ENCODE measurements around the gene STAT4.

STAT4 gene

GRCh38 chr2:191032588-191033429, 118.0 kb downstream of the STAT4 start:
- no peak overlapping the region for H3K4me3 ChIP-seq (ENCODE audit: low read depth, low read length)
- DNase-seq (ENCODE audit: low read depth) = no peak
- TF ChIP-seq, protein P1, sequence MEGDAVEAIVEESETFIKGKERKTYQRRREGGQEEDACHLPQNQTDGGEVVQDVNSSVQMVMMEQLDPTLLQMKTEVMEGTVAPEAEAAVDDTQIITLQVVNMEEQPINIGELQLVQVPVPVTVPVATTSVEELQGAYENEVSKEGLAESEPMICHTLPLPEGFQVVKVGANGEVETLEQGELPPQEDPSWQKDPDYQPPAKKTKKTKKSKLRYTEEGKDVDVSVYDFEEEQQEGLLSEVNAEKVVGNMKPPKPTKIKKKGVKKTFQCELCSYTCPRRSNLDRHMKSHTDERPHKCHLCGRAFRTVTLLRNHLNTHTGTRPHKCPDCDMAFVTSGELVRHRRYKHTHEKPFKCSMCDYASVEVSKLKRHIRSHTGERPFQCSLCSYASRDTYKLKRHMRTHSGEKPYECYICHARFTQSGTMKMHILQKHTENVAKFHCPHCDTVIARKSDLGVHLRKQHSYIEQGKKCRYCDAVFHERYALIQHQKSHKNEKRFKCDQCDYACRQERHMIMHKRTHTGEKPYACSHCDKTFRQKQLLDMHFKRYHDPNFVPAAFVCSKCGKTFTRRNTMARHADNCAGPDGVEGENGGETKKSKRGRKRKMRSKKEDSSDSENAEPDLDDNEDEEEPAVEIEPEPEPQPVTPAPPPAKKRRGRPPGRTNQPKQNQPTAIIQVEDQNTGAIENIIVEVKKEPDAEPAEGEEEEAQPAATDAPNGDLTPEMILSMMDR (IDR thresholded peaks at IDR 0.05; ENCODE audit: insufficient read depth, low read depth, low read length, missing control alignments) = no peak

DNA sequence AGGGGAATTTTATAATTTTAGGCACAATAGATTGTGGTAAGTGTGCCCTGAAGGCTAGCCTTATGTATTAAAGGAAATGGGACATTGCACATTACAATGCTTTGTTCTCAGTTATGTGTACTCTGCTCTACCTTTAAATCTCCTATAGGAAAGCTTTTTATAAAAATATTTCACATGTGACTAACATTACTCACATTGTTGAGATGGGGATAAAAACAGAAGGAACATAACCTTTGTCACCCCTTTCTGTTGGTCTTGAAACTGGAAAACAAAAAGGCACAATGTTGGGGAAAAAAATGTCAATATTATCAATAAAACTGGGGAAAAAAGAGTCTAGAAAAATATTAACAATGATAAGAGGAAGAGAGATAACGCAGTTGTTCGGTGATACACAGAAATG, 119.5 kb downstream of the STAT4 start:
- TF ChIP-seq, protein P1 (IDR thresholded peaks at IDR 0.05; ENCODE audit: insufficient read depth, low read depth, low read length, missing control alignments) = no peak
- no peak for DNase-seq (ENCODE audit: low read depth)
- H3K4me3 ChIP-seq (ENCODE audit: low read depth, low read length) = no peak overlapping the region

DNA sequence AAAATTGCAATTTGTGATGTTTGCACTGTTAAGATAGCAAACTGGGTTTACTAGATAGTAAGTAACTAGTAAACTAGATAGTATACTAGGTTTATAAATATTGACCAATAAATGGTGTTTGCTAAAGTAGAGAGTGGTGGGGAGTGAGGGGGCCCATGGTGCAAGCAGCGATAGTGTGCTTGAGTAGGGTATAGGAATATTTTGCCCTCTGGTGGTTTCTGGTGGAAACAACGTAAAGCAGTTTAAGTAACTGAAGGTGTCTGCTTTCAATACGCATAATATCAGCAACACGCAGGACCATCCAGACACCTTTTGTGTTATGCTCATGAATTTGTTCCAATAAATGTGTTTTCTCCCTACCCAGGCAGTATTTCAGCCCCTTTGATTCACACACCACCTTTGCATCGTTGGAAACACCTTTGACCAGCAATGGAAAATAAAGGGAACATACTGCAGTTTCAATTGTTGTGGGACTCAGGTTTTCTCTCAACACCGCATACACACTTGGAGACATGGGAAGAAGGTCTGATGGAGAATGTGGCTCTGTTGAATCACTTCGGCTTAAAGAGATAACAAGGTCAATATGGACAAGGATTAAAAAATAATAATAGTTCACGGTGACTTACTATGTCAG, 120.2 kb downstream of the STAT4 start:
- TF ChIP-seq, protein P1 (IDR thresholded peaks at IDR 0.05; ENCODE audit: insufficient read depth, low read depth, low read length, missing control alignments) = peak; percentile 66
- no peak overlapping the region for H3K4me3 ChIP-seq (ENCODE audit: low read depth, low read length)
- peak; percentile 67 for DNase-seq (ENCODE audit: low read depth)

DNA sequence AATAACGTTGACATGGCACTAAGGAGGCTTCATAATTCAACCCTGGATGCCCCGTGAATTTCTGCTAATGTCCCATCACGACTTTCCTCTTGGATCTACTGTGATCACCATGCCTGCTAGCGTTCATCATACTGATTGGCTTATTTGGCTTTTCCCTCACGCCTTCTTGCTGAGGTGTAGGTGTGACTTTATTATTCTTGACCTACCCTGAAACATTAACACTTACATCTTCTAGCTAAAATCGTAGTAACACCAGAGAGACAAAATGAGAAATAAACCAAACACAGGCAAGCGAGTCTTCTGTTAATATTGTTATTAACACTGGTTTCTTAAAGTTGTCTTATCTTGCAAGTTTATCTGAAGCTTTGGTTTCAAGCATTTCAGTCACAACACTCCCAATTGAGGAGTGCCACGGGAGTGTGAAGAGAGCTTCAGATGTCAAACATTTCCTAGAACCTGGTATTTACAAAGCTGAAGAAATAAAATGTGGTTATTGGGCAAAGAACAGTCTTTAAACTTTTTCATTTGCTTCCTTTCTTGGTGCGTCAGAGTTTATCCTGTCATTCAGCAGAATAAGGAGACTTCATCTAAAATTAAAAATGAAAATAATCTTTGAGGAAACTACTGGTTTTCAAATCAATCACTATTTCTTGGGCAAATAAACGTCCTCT, 121.4 kb downstream of the STAT4 start:
- TF ChIP-seq, protein P1 (IDR thresholded peaks at IDR 0.05; ENCODE audit: insufficient read depth, low read depth, low read length, missing control alignments) = no peak
- DNase-seq (ENCODE audit: low read depth) = no peak
- no peak overlapping the region for H3K4me3 ChIP-seq (ENCODE audit: low read depth, low read length)

DNA sequence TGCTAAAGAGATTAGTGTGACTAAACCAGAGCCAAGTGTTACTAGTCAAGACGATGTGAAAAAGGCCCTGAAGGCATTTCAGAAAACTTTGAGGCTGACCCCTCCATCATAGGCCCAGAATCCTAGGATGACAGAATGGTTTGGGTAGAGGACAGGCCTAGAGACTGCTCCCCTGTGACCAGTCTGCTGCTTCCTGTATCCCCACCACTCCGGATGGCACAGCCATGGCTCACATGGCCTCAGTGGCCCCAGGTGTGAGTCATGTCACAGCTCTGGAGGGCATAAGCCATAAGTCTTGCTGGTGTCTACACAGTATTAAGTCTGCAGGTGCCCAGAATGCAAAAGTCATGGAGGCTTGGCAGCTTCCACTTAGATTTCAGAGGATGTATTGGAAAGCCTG, 124.4 kb downstream of the STAT4 start:
- no peak overlapping the region for H3K4me3 ChIP-seq (ENCODE audit: low read depth, low read length)

DNA sequence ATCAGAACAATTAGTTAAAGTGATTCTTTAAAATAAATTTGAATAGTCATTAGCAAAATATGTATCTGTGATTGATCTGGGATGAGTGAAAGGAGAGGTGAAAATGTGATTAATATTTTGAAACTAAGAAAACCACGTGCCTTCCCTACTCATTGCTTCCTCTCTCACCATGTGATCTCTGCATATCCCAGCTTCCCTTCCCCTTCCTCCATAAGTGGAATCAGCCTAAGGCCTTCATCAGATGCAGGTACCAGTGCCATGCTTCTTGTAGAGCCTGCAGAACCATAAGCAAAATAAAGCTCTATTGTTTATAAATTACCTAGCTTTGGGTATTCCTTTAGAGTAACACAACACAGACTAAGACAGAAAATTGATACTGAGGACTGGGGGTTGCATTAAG, 125.7 kb downstream of the STAT4 start:
- TF ChIP-seq, protein P1 (IDR thresholded peaks at IDR 0.05; ENCODE audit: insufficient read depth, low read depth, low read length, missing control alignments) = no peak
- H3K4me3 ChIP-seq (ENCODE audit: low read depth, low read length) = no peak overlapping the region
- DNase-seq (ENCODE audit: low read depth) = no peak

More for the DNA sequence above, 124.4 kb downstream of the STAT4 start:
- DNase-seq (ENCODE audit: low read depth) = no peak
- TF ChIP-seq, protein P1 (IDR thresholded peaks at IDR 0.05; ENCODE audit: insufficient read depth, low read depth, low read length, missing control alignments) = no peak
